HCT116 (cell line): ENCODE results near the gene SNTG2. TPM values are rescaled to one million over a fixed set of nuclear protein-coding genes. Genes with fewer than 3 reads are reported as not detected.

ENCODE experiments used
- ATAC-seq: fragments of 200-7000 bp; cut with Tn5 transposase; 2 replicates; pipeline ENCODE4 v1.9.1; 2020; ENCODE audit warnings: mild to moderate bottlenecking, moderate library complexity
- BruUV-seq: library from RNA; stranded (reverse); fragments of 400-500 nt; replicated peaks from 2 replicates; lab custom pipeline; 2021; lab: Mats Ljungman, UMichigan
- CTCF ChIA-PET: fragments of 300-600 bp; sonication (Branson Sonifier 250); formaldehyde crosslinking; loops from one replicate; lab custom pipeline; 2021; ENCODE audit warnings: antibody characterized with exemption; lab: Charles Lee
- POLR2A ChIA-PET: fragments of 300-600, 350-600 bp; sonication (Branson Sonifier 250); formaldehyde crosslinking; loops from one replicate; lab custom pipeline; 2021; ENCODE audit warnings: antibody characterized with exemption; lab: Charles Lee
- RAD21 ChIA-PET, 2 experiments: fragments of 300-600 bp; sonication (Branson Sonifier 250); formaldehyde crosslinking; loops; one replicate each; lab custom pipeline; 2023; ENCODE audit warnings: low total read pairs in 2 of 2; ENCODE audit not compliant: uncharacterized antibody in 2 of 2, unreplicated experiment in 2 of 2, low non-redundant PET in 1 of 2; lab: Charles Lee
- DNase-seq: peaks from one replicate; pipeline ENCODE4 v3.0.0-alpha.2; 2010; ENCODE audit warnings: low read depth, low spot score
- H2AFZ ChIP-seq: fragments of 200-600 bp; shearing (Covaris generic), sonication (generic); 2 replicates; pipeline ENCODE4 v1.6.1; 2017; ENCODE audit warnings: low read depth, mixed run types, mixed read lengths, antibody characterized with exemption, low read length; ENCODE audit not compliant: poor library complexity, severe bottlenecking
- H3K27ac ChIP-seq: 2 replicates; pipeline ENCODE4 v1.5.1; 2012; ENCODE audit warnings: low read depth, low read length
- H3K27me3 ChIP-seq: fragments of 200-600 bp; sonication (generic); 2 replicates; pipeline ENCODE4 v1.6.1; 2016; ENCODE audit warnings: mixed run types, low read length, mixed read lengths; ENCODE audit not compliant: insufficient read depth
- H3K36me3 ChIP-seq, 2 experiments: fragments of 200-500 bp in 1 of 2; fragments of 200-600 bp in 1 of 2; sonication (Bioruptor generic) in 1 of 2; sonication (generic) in 1 of 2; 2 replicates each; pipeline versions ENCODE4 v1.5.1 to v1.6.1; 2014 to 2016; ENCODE audit warnings: low read length in 2 of 2, inconsistent platforms in 1 of 2, mixed read lengths in 1 of 2, mixed run types in 1 of 2; ENCODE audit not compliant: insufficient read depth in 2 of 2, control insufficient read depth in 1 of 2
- H3K4me1 ChIP-seq, 2 experiments: fragments of 200-600 bp in 1 of 2; sonication (generic) in 1 of 2; 2 replicates each; pipeline versions ENCODE4 v1.5.1 to v1.6.1; 2012 to 2017; ENCODE audit warnings: low read length in 2 of 2, inconsistent platforms in 1 of 2, mild to moderate bottlenecking in 1 of 2, mixed read lengths in 1 of 2, mixed run types in 1 of 2, moderate library complexity in 1 of 2; ENCODE audit not compliant: insufficient read depth in 2 of 2, control insufficient read depth in 1 of 2
- H3K4me2 ChIP-seq: fragments of 200-600 bp; sonication (generic); 2 replicates; pipeline ENCODE4 v1.6.1; 2017; ENCODE audit warnings: mixed run types, low read length, mixed read lengths
- H3K4me3 ChIP-seq, 2 experiments: fragments of 200-600 bp in 1 of 2; sonication (generic) in 1 of 2; replicated peaks in 1 of 2; 2 replicates each; pipeline ENCODE4 v1.5.1; 2011 to 2016; ENCODE audit warnings: low read length in 2 of 2, control low read depth in 1 of 2, low read depth in 1 of 2, mild to moderate bottlenecking in 1 of 2, mixed read lengths in 1 of 2, mixed run types in 1 of 2
- H3K79me2 ChIP-seq: fragments of 200-600 bp; sonication (generic); 2 replicates; pipeline ENCODE4 v1.6.1; 2017; ENCODE audit warnings: mild to moderate bottlenecking, mixed run types, low read length, moderate library complexity, mixed read lengths; ENCODE audit not compliant: insufficient read depth
- H3K9ac ChIP-seq: fragments of 200-600 bp; sonication (generic); 2 replicates; pipeline ENCODE4 v1.6.1; 2016; ENCODE audit warnings: low read length, mixed read lengths
- H3K9me2 ChIP-seq: fragments of 200-600 bp; sonication (generic), shearing (Covaris generic); 2 replicates; pipeline ENCODE4 v1.6.1; 2017; ENCODE audit warnings: mixed run types, mild to moderate bottlenecking, moderate library complexity; ENCODE audit not compliant: insufficient read depth
- H3K9me3 ChIP-seq, 2 experiments: fragments of 200-500 bp in 1 of 2; fragments of 200-600 bp in 1 of 2; sonication (Bioruptor generic) in 1 of 2; sonication (generic) in 1 of 2; 2 replicates each; pipeline ENCODE4 v1.6.1; 2014 to 2017; ENCODE audit warnings: low read length in 2 of 2, mixed read lengths in 2 of 2, inconsistent platforms in 1 of 2, low read depth in 1 of 2, mild to moderate bottlenecking in 1 of 2, mixed run types in 1 of 2, moderate library complexity in 1 of 2; ENCODE audit not compliant: control insufficient read depth in 1 of 2, insufficient read depth in 1 of 2
- H4K20me1 ChIP-seq: fragments of 200-600 bp; sonication (generic), shearing (Covaris generic); 2 replicates; pipeline ENCODE4 v1.6.1; 2017; ENCODE audit warnings: mixed run types, mild to moderate bottlenecking, moderate library complexity; ENCODE audit not compliant: insufficient read depth
- ATF3 ChIP-seq: IDR thresholded peaks from 2 replicates; pipeline ENCODE4 v1.6.1; 2012
- CEBPB ChIP-seq: IDR thresholded peaks from 2 replicates; pipeline ENCODE4 v1.6.1; 2012; ENCODE audit warnings: low read depth
- EGR1 ChIP-seq: IDR thresholded peaks from 2 replicates; pipeline ENCODE4 v1.6.1; 2012; ENCODE audit warnings: low read depth
- ELF1 ChIP-seq: IDR thresholded peaks from 2 replicates; pipeline ENCODE4 v1.6.1; 2012; ENCODE audit warnings: low read depth, borderline replicate concordance
- EZH2 ChIP-seq: fragments of 200-600 bp; sonication (generic); IDR thresholded peaks from 2 replicates; pipeline ENCODE4 v1.6.1; 2017; ENCODE audit warnings: antibody characterized with exemption, mixed run types
- FOSL1 ChIP-seq: IDR thresholded peaks from 2 replicates; pipeline ENCODE4 v1.6.1; 2012; ENCODE audit warnings: low read depth
- JUND ChIP-seq: IDR thresholded peaks from 2 replicates; pipeline ENCODE4 v1.6.1; 2012
- POLR2A ChIP-seq: IDR thresholded peaks from 2 replicates; pipeline ENCODE4 v1.7.0; 2011; ENCODE audit warnings: borderline replicate concordance; ENCODE audit not compliant: insufficient read depth, insufficient read length; ENCODE audit errors: extremely low read depth
- POLR2AphosphoS5 ChIP-seq: IDR thresholded peaks from 2 replicates; pipeline ENCODE4 v1.6.1; 2011; ENCODE audit warnings: mild to moderate bottlenecking, low read depth, low read length, moderate library complexity
- RAD21 ChIP-seq: IDR thresholded peaks from 2 replicates; pipeline ENCODE4 v1.6.1; 2012; ENCODE audit warnings: low read depth, mild to moderate bottlenecking
- SIN3A ChIP-seq: IDR thresholded peaks from 2 replicates; pipeline ENCODE4 v1.6.1; 2012; ENCODE audit warnings: low read depth
- SP1 ChIP-seq: IDR thresholded peaks from 2 replicates; pipeline ENCODE4 v1.6.1; 2012; ENCODE audit warnings: low read depth
- SRF ChIP-seq: IDR thresholded peaks from 2 replicates; pipeline ENCODE4 v1.6.1; 2012; ENCODE audit warnings: low read depth
- TCF7L2 ChIP-seq: IDR thresholded peaks from 2 replicates; pipeline ENCODE4 v1.7.0; 2011; ENCODE audit warnings: borderline replicate concordance, inconsistent platforms; ENCODE audit not compliant: insufficient read depth, insufficient read length; ENCODE audit errors: extremely low read depth
- YY1 ChIP-seq: IDR thresholded peaks from 2 replicates; pipeline ENCODE4 v1.6.1; 2011; ENCODE audit warnings: low read length, low read depth, moderate library complexity, mild to moderate bottlenecking; ENCODE audit not compliant: insufficient replicate concordance; ENCODE audit errors: extremely low read depth
- ZBTB33 ChIP-seq: IDR thresholded peaks from 2 replicates; pipeline ENCODE4 v1.6.1; 2011; ENCODE audit warnings: mild to moderate bottlenecking, low read length, moderate library complexity; ENCODE audit not compliant: insufficient replicate concordance; ENCODE audit errors: extremely low read depth
- ZNF274 ChIP-seq: fragments of 200-500 bp; sonication (Bioruptor generic); IDR thresholded peaks from 2 replicates; pipeline ENCODE4 v1.6.1; 2014; ENCODE audit warnings: mild to moderate bottlenecking, low read depth, low read length, inconsistent platforms
- intact Hi-C: fragments of 100-400 bp; cut with micrococcal nuclease; formaldehyde crosslinking; loops from 2 replicates; pipeline ENCODE4 v1.10.0; 2022
- total RNA-seq: library from RNA; stranded (reverse); gene quantifications from one replicate; pipeline ENCODE4 v1.2.1, GENCODE V29; 2021; ENCODE audit not compliant: unreplicated experiment

SNTG2 gene
- total RNA-seq, 1 experiment from 2014 or later: not detected

GRCh38 chr2:985317-985898 lies 34.8 kb downstream of the SNTG2 start:
- no peak overlapping the region for H3K4me3 ChIP-seq
- ChIA-PET CTCF (no interaction called here), POLR2A (no interaction called here), RAD21 (no interaction called here)
- H3K79me2 ChIP-seq: no peaks in the 10 kb centered on the region
- H3K9ac ChIP-seq: no peak overlapping the region
- TF ChIP-seq ATF3 (no peak), EZH2 (no peak), SIN3A (no peak), TCF7L2 (no peak), POLR2AphosphoS5 (no peak), POLR2A (no peak)
- no peaks in the 10 kb centered on the region for H4K20me1 ChIP-seq
- no peaks in the 10 kb centered on the region for H3K9me2 ChIP-seq
- no peak for DNase-seq
- no peak overlapping the region for H2AFZ ChIP-seq
- H3K27ac ChIP-seq: no peak overlapping the region
- H3K4me1 ChIP-seq: no peaks in the 10 kb centered on the region
- ATAC-seq: no peak
- intact Hi-C loops: no loop called here
- no TSS peak for BruUV-seq
- H3K4me2 ChIP-seq: no peak overlapping the region
- no peaks in the 10 kb centered on the region for H3K9me3 ChIP-seq
- H3K27me3 ChIP-seq: peaks cover 34% of the 10 kb centered on the region
- H3K36me3 ChIP-seq: no peaks in the 10 kb centered on the region

GRCh38 chr2:987789-988188 lies 37.1 kb downstream of the SNTG2 start:
- POLR2A ChIA-PET: no interaction called here
- RAD21 ChIA-PET: no interaction called here
- no peak for DNase-seq
- TF ChIP-seq ZNF274 (no peak), ELF1 (no peak), CEBPB (no peak), SP1 (no peak), JUND (no peak), ZBTB33 (no peak), EZH2 (no peak), YY1 (no peak), RAD21 (no peak), ATF3 (no peak), EGR1 (no peak), SRF (no peak), POLR2AphosphoS5 (no peak), FOSL1 (no peak)

More at GRCh38 chr2:987789-988188, 37.1 kb downstream of the SNTG2 start:
- BruUV-seq: no TSS peak
- H3K4me2 ChIP-seq: no peak overlapping the region
- no peaks in the 10 kb centered on the region for H3K36me3 ChIP-seq
- no peaks in the 10 kb centered on the region for H3K79me2 ChIP-seq
- CTCF ChIA-PET: no interaction called here
- H3K4me3 ChIP-seq: no peak overlapping the region
- no peak for ATAC-seq
- peaks cover 32% of the 10 kb centered on the region for H3K27me3 ChIP-seq
- intact Hi-C loops: no loop called here
- no peaks in the 10 kb centered on the region for H3K9me3 ChIP-seq
- no peak overlapping the region for H3K9ac ChIP-seq
- no peaks in the 10 kb centered on the region for H3K9me2 ChIP-seq
- H2AFZ ChIP-seq: no peak overlapping the region
- no peaks in the 10 kb centered on the region for H3K4me1 ChIP-seq
- H3K27ac ChIP-seq: no peak overlapping the region
- H4K20me1 ChIP-seq: no peaks in the 10 kb centered on the region
